Heart left ventricle (tissue), 16 donors: ENCODE measurements around the gene THAP6. TPM values are rescaled to one million over a fixed set of nuclear protein-coding genes. Genes with fewer than 3 reads are reported as not detected.
"Not testable (repeated sequence)": the region's sequence is repeated elsewhere in the genome, so short reads cannot be mapped to it uniquely, and the experiment has no call there.

Source experiments
- ATAC-seq, 4 donors: fragments of 200-7000 bp; cut with Tn5 transposase; one replicate each; pipeline ENCODE4 v1.9.1; 2020 to 2022; ENCODE audit warnings: moderate library complexity in 4 of 4, mild to moderate bottlenecking in 3 of 4, moderate number of reproducible peaks in 1 of 4
- DNase-seq, 5 donors: peaks; one replicate each; pipeline ENCODE4 v3.0.0-alpha.2; 2020
- H3K27ac ChIP-seq, 12 donors: fragments of 200-600 bp; sonication (generic) in 4 of 12; one replicate each; pipeline versions ENCODE4 v1.5.0 to v1.8.0; 2016 to 2022; ENCODE audit warnings: mild to moderate bottlenecking in 2 of 12
- H3K27me3 ChIP-seq, 9 donors: fragments of 200-600 bp; sonication (generic) in 2 of 9; one replicate each; pipeline versions ENCODE4 v1.5.1 to v1.8.0; 2016 to 2022; ENCODE audit warnings: mild to moderate bottlenecking in 3 of 9
- H3K36me3 ChIP-seq, 9 donors: fragments of 200-600 bp; sonication (generic) in 2 of 9; one replicate each; pipeline versions ENCODE4 v1.5.0 to v1.8.0; 2018 to 2022; ENCODE audit warnings: mild to moderate bottlenecking in 2 of 9
- H3K4me1 ChIP-seq, 12 donors: fragments of 200-600 bp; sonication (generic) in 4 of 12; one replicate each; pipeline versions ENCODE4 v1.5.0 to v1.8.0; 2016 to 2022; ENCODE audit warnings: mild to moderate bottlenecking in 3 of 12
- H3K4me3 ChIP-seq, 12 donors: fragments of 200-600 bp; sonication (generic) in 4 of 12; one replicate each; pipeline versions ENCODE4 v1.5.0 to v1.8.0; 2017 to 2022; ENCODE audit warnings: mild to moderate bottlenecking in 9 of 12, moderate library complexity in 4 of 12
- H3K9me3 ChIP-seq, 12 donors: fragments of 200-600 bp; sonication (generic) in 4 of 12; one replicate each; pipeline versions ENCODE4 v1.5.0 to v1.8.0; 2016 to 2022; ENCODE audit warnings: mild to moderate bottlenecking in 1 of 12
- POLR2A ChIP-seq, 2 donors: fragments of 450-650 bp; IDR thresholded peaks; one replicate each; pipeline ENCODE4 v1.6.1; 2017; ENCODE audit warnings: antibody characterized with exemption in 2 of 2, mild to moderate bottlenecking in 2 of 2, moderate library complexity in 2 of 2
- WGBS, 4 donors: extraction: QIAGEN DNeasy Blood & Tissue Kit in 2 of 4; methylation state at CpG; one replicate each; pipeline versions ENCODE4 v1.1.5 to v1.1.7; 2013 to 2018; 5-methylcytosine and 5-hydroxymethylcytosine counted together
- intact Hi-C, 10 donors: fragments of 100-400 bp; cut with DNase I; formaldehyde crosslinking; loops; one replicate each; pipeline versions ENCODE4 v1.11.1 to v1.14.2; 2022
- polyA plus RNA-seq, 2 donors: library from polyadenylated mRNA; stranded (reverse); fragments of 200-250 nt; gene quantifications; one replicate each; pipeline ENCODE4 v1.2.3, GENCODE V29; 2013
- total RNA-seq, 9 donors: library from RNA; depleted of rRNA in 2 of 9; stranded (reverse); fragments of >200 nt in 2 of 9; fragmentation: NEBNext Ultra II Directional in 3 of 9; extraction: Animal tissue kit (Norgen Biotek cat#: 25700) in 3 of 9; gene quantifications; one replicate each; pipeline versions ENCODE4 v1.1.0 to v1.2.4, GENCODE V29; 2016 to 2023
- TF ChIP-seq, protein P1 (sequence below), 12 donors: fragments of 200-600 bp; sonication (generic) in 4 of 12; IDR thresholded peaks; one replicate each; pipeline versions ENCODE4 v1.5.0 to v1.8.0; 2018 to 2022; ENCODE audit warnings: antibody characterized with exemption in 12 of 12, mild to moderate bottlenecking in 5 of 12
- donor health status: ischemic (EF 13 %, LVEDD 7.1; RV severe dilation, severe dysfunction).
- donor health status: healthy with polysubstance abuse.
- donor health status: DM: no; HTN: yes; CAD: no.
- donor health status: DM: no; HTN: no; CAD: no.
- donor health status: ischemic (EF 25% LVEDD 6.9; RV normal size, moderate dysfunction).
- donor health status: ischemic (EF 25% LVEDD 5.7; RV mildly dilated, moderate dysfunction).
- donor health status: healthy.
- donor health status: DM: yes; HTN: yes; CAD: no.
- donor health status: ischemic (EF 35%, LVEDD 5.7; RV mildly dilated, moderate dysfunction).
- donor health status: nonischemic (EF 11% LVEDD 7.7; RV severe dilation, severe dysfunction).
- donor health status: DM: yes; HTN: yes; CAD: no.
- donor health status: PGD.
- donor health status: ischemic (EF 29% LVEDD 5.4; RV normal size, mild dysfunction).
- donor health status: nonischemic (EF 23%, LVEDD 6.1; RV moderate dilation, normal function).

THAP6 gene
- total and polyA plus RNA-seq, 11 donors = 6.5 to 22.6 (median 15.3) TPM

DNA sequence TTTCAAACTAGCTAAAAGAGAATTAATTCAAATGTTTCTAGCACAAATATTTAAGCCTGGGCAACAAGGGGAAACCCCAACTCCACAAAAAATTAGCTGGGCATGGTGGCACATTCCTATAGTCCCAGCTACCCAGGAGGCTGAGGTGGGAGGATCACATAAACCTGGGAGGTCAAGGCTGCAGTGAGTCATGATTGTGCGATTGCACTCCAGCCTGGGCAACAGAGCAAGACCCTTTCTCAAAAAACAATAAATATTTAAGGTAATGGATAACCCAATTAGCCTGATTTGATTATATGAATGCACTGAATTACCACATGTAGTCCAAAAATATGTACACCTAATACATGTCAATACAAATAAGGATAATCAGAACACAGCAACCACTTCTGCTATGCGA, 14.4 kb upstream of the THAP6 start:
- intact Hi-C loops = no loop called here
- no peaks in the 10 kb centered on the region for H3K27me3 ChIP-seq
- peaks cover 0 to 87% (median 48%) of the 10 kb centered on the region in 9 donors for H3K36me3 ChIP-seq
- no peak for ATAC-seq
- H3K4me3 ChIP-seq = no peak overlapping the region
- WGBS, 4 donors = 92 to 100% (median 94%) methylated on average over 2 of the region's 2 CpGs
- H3K9me3 ChIP-seq = peaks cover 0 to 14% (median 0%) of the 10 kb centered on the region in 12 donors
- H3K27ac ChIP-seq = no peak overlapping the region
- TF ChIP-seq, protein P1, sequence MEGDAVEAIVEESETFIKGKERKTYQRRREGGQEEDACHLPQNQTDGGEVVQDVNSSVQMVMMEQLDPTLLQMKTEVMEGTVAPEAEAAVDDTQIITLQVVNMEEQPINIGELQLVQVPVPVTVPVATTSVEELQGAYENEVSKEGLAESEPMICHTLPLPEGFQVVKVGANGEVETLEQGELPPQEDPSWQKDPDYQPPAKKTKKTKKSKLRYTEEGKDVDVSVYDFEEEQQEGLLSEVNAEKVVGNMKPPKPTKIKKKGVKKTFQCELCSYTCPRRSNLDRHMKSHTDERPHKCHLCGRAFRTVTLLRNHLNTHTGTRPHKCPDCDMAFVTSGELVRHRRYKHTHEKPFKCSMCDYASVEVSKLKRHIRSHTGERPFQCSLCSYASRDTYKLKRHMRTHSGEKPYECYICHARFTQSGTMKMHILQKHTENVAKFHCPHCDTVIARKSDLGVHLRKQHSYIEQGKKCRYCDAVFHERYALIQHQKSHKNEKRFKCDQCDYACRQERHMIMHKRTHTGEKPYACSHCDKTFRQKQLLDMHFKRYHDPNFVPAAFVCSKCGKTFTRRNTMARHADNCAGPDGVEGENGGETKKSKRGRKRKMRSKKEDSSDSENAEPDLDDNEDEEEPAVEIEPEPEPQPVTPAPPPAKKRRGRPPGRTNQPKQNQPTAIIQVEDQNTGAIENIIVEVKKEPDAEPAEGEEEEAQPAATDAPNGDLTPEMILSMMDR (IDR thresholded peaks at IDR 0.05) = no peak
- TF ChIP-seq POLR2A (IDR thresholded peaks at IDR 0.05) = no peak
- DNase-seq = no peak
- H3K4me1 ChIP-seq = peaks cover 0 to 13% (median 0%) of the 10 kb centered on the region in 12 donors

DNA sequence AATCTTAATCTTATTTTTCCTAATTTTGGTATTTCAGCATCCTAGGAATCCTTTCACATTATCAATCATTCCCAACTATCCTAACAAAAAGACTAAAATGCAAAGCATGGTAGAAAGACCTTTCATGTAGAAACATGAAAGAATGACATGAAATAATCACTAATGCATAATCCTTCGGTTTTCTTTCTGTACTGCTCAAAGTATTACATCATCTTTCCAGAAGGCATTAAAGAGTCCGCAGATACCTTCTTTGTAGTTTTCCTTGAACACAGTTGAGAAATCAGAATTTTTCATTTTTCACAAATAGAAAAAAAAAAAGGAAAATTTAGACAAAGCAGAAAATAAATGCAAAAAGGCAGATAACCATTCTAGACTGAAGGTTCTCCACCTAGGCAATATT, 11.6 kb upstream of the THAP6 start:
- 95 to 99% (median 98%) methylated on average over 2 of the region's 2 CpGs for WGBS, 4 donors
- Histone ChIP-seq H3K36me3 (peaks cover 0 to 92% (median 73%) of the 10 kb centered on the region in 9 donors), H3K4me3 (no peak overlapping the region), H3K4me1 (no peaks in the 10 kb centered on the region), H3K27ac (no peak overlapping the region), H3K27me3 (no peaks in the 10 kb centered on the region), H3K9me3 (peaks cover 0 to 14% (median 0%) of the 10 kb centered on the region in 12 donors)
- intact Hi-C loops = no loop called here
- ATAC-seq (no peak), DNase-seq (no peak)
- TF ChIP-seq POLR2A (IDR thresholded peaks at IDR 0.05) = no peak
- TF ChIP-seq, protein P1 (IDR thresholded peaks at IDR 0.05) = no peak

DNA sequence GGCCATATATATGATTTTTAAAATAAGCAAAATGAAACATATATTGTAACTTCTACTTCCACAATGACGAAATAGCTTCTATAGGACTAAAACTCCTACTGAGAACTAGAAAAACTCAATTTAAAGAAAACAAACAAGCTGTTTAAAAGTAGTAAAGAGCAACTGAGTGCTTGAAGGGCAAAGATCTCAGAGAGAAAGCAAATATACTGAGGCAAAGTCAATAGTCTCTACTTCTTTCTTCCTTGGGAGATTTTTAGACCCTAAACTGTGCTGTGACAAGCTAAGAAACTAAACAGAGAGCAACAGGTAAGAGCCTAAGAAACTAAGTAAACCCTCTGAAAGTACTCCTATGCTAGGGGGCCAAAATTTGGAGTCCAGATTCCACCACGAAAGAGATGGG, 8.6 kb upstream of the THAP6 start:
- H3K4me3 ChIP-seq = no peak overlapping the region
- peaks cover 0 to 20% (median 6%) of the 10 kb centered on the region in 12 donors for H3K4me1 ChIP-seq
- H3K27me3 ChIP-seq = no peaks in the 10 kb centered on the region
- H3K9me3 ChIP-seq = no peaks in the 10 kb centered on the region
- DNase-seq = no peak
- no peak for ATAC-seq
- no peak overlapping the region for H3K27ac ChIP-seq
- no peak for TF ChIP-seq POLR2A (IDR thresholded peaks at IDR 0.05)
- TF ChIP-seq, protein P1 (IDR thresholded peaks at IDR 0.05) = no peak
- intact Hi-C loops = no loop called here
- peaks cover 0 to 83% (median 71%) of the 10 kb centered on the region in 9 donors for H3K36me3 ChIP-seq
- WGBS, 4 donors = 79 to 96% (median 91%) methylated on average over 2 of the region's 2 CpGs

DNA sequence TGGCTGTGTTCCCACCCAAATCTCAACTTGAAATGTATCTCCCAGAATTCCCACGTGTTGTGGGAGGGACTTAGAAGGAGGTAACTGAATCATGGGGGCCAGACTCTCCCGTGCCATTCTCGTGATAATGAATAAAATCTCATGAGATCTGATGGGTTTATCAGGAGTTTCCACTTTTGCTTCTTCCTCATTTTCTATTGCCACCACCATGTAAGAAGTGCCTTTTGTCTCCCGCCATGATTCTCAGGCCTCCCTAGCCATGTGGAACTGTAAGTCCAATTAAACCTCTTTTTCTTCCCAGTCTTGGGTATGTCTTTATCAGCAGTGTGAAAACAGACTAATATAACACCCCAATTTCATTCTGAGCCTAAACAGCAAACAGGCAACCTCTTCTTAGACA, 4.7 kb upstream of the THAP6 start:
- DNase-seq, H3K27me3 ChIP-seq, H3K4me3 ChIP-seq, ATAC-seq, H3K27ac ChIP-seq, H3K9me3 ChIP-seq, intact Hi-C loops: not testable (repeated sequence)
- peaks cover 0 to 44% (median 37%) of the 10 kb centered on the region in 9 donors for H3K36me3 ChIP-seq
- peaks cover 0 to 49% (median 27%) of the 10 kb centered on the region in 12 donors for H3K4me1 ChIP-seq
- 54 to 70% (median 66%) methylated on average over 4 of the region's 4 CpGs for WGBS, 4 donors

DNA sequence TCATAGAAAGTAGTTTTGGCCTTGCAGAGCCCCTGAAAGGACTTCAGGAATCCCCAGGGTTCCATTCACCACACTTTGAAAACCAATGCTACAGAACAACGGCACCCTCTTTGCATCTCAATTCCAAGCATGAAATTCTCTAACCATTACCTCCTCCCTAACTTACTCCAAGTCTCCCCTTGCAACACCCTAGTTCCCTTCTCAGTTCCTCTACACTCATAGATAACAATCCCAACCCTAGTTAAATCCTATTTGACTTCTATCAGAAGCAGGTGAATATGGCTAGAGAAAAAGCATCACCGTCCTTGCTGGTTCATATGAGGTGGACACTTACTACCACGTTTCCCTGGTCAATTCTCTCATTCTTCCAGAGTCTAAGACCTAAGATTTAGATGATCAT, 2.4 kb upstream of the THAP6 start:
- Histone ChIP-seq H3K36me3 (peaks cover 0 to 28% (median 22%) of the 10 kb centered on the region in 9 donors), H3K4me3 (peak overlapping the region in 8 of 12 donors; percentile 67 to 88 (median 80)), H3K9me3 (no peaks in the 10 kb centered on the region), H3K4me1 (peaks cover 0 to 65% (median 41%) of the 10 kb centered on the region in 12 donors), H3K27ac (peak overlapping the region in 6 of 12 donors; percentile 54 to 99 (median 97)), H3K27me3 (no peaks in the 10 kb centered on the region)
- TF ChIP-seq, protein P1 (IDR thresholded peaks at IDR 0.05) = no peak
- no peak for TF ChIP-seq POLR2A (IDR thresholded peaks at IDR 0.05)
- DNase-seq (no peak), ATAC-seq (no peak)
- 40 to 52% (median 45%) methylated on average over 3 of the region's 3 CpGs for WGBS, 4 donors
- intact Hi-C loops = loop anchor here in 2 of 10 donors (5.0 to 10.0 kb wide), 4 partner anchors 160 to 580 kb away; partner anchors contain the start of genes G3BP2 (in 2 of the 2) and PARM1 (in 2 of the 2)
